K562 (cell line): ENCODE measurements around the gene DNAAF3. TPM values are rescaled to one million over a fixed set of nuclear protein-coding genes. Genes with fewer than 3 reads are reported as not detected.

Source experiments
- BACH1 ChIP-seq: fragments of 200-800 bp; sonication (Bioruptor generic); IDR thresholded peaks from 2 replicates; pipeline ENCODE4 v1.6.1; 2016; ENCODE audit warnings: missing genetic modification characterization, missing compliant biosample characterization
- CBX1 ChIP-seq: sonication (generic); IDR thresholded peaks from 2 replicates; pipeline ENCODE4 v1.6.1; 2016; ENCODE audit warnings: antibody characterized with exemption, low read depth, mild to moderate bottlenecking
- CREBBP ChIP-seq: IDR thresholded peaks from one replicate; pipeline ENCODE4 v1.6.1; 2012; ENCODE audit warnings: low read depth, mild to moderate bottlenecking, control low read depth, inconsistent platforms, low read length
- ETV6 ChIP-seq, 3 experiments: fragments of 150-350 bp in 1 of 3; sonication (generic) in 1 of 3; formaldehyde crosslinking in 1 of 3; IDR thresholded peaks; 2 replicates each; pipeline versions ENCODE4 v1.6.1 to v1.8.0; 2014 to 2022; ENCODE audit warnings: borderline replicate concordance in 2 of 3, low read depth in 2 of 3, antibody characterized with exemption in 1 of 3, low read length in 1 of 3, mild to moderate bottlenecking in 1 of 3, missing genetic modification reagents in 1 of 3
- FOXP1 ChIP-seq: sonication (generic); formaldehyde crosslinking; IDR thresholded peaks from 2 replicates; pipeline ENCODE4 v1.8.0; 2022; ENCODE audit warnings: mild to moderate bottlenecking, missing genetic modification reagents
- MYBL2 ChIP-seq, 2 experiments: fragments of 450-650 bp in 1 of 2; sonication (generic) in 1 of 2; formaldehyde crosslinking in 1 of 2; IDR thresholded peaks; 2 replicates each; pipeline versions ENCODE4 v1.6.1 to v1.8.1; 2017 to 2022; ENCODE audit warnings: borderline replicate concordance in 1 of 2, inconsistent platforms in 1 of 2, low read depth in 1 of 2, mild to moderate bottlenecking in 1 of 2, missing genetic modification reagents in 1 of 2, moderate library complexity in 1 of 2
- PCBP1 ChIP-seq: fragments of 200-400 bp; formaldehyde crosslinking; IDR thresholded peaks from 2 replicates; pipeline ENCODE4 v1.6.1; 2018; ENCODE audit warnings: mild to moderate bottlenecking, low read depth, low read length; ENCODE audit not compliant: poor library complexity, severe bottlenecking
- POLR2AphosphoS5 ChIP-seq: IDR thresholded peaks from 2 replicates; pipeline ENCODE4 v1.6.1; 2011; ENCODE audit warnings: mild to moderate bottlenecking, low read depth, low read length, moderate library complexity; ENCODE audit not compliant: control insufficient read depth, insufficient read depth
- TOE1 ChIP-seq, 2 experiments: fragments of 450-650 bp in 1 of 2; sonication (generic) in 1 of 2; formaldehyde crosslinking in 1 of 2; IDR thresholded peaks; 2 replicates each; pipeline versions ENCODE4 v1.7.1 to v1.8.0; 2016 to 2022; ENCODE audit warnings: borderline replicate concordance in 2 of 2, mild to moderate bottlenecking in 2 of 2, antibody characterized with exemption in 1 of 2, inconsistent platforms in 1 of 2, low read depth in 1 of 2, missing genetic modification reagents in 1 of 2, moderate library complexity in 1 of 2
- YY1 ChIP-seq, 3 experiments: IDR thresholded peaks; 2 replicates each; pipeline ENCODE4 v1.6.1; 2011; ENCODE audit warnings: low read length in 2 of 3, mild to moderate bottlenecking in 2 of 3, moderate library complexity in 2 of 3, borderline replicate concordance in 1 of 3, control low read depth in 1 of 3, low read depth in 1 of 3; ENCODE audit not compliant: insufficient read depth in 3 of 3, insufficient replicate concordance in 2 of 3, control insufficient read depth in 1 of 3, insufficient read length in 1 of 3; ENCODE audit errors: extremely low read depth in 1 of 3
- ZBTB17 ChIP-seq: fragments of 450-650 bp; formaldehyde crosslinking; IDR thresholded peaks from 2 replicates; pipeline ENCODE4 v1.4.0; 2020; ENCODE audit warnings: mild to moderate bottlenecking
- ZNF586 ChIP-seq: fragments of 450-650 bp; formaldehyde crosslinking; conservative IDR thresholded peaks from 2 replicates; pipeline ENCODE4 v1.4.0; 2020; ENCODE audit warnings: mild to moderate bottlenecking, moderate library complexity
- ZNF717 ChIP-seq: fragments of 250-450 bp; sonication (Bioruptor Pico); IDR thresholded peaks from 2 replicates; pipeline ENCODE4 v1.5.0; 2021
- polyA plus RNA-seq, 8 experiments: library from polyadenylated mRNA; depleted of rRNA in 4 of 8; stranded (reverse) in 5 of 8; unstranded in 3 of 8; fragments of >200 nt; fragmentation: Nextera tagmentation in 2 of 8; fragmentation: Illumina TruSeq in 1 of 8; extraction: Ambion mirVana in 2 of 8; extraction: Trizol in 1 of 8; gene quantifications; 2 replicates each; pipeline versions ENCODE4 v1.2.1 to v1.2.3, GENCODE V29; 2011 to 2014; ENCODE audit warnings: inconsistent platforms in 1 of 8, missing spikeins in 1 of 8
- total RNA-seq, 7 experiments: library from RNA; depleted of rRNA in 6 of 7; stranded (reverse); fragments of >200 nt in 6 of 7; fragmentation: Illumina TruSeq in 2 of 7; extraction: Trizol in 2 of 7; gene quantifications; 2 replicates each; pipeline versions ENCODE4 v1.2.1 to v1.2.3, GENCODE V29; 2011 to 2021; ENCODE audit warnings: low replicate concordance in 1 of 7
- TF ChIP-seq, protein P1 (sequence below): fragments of 250-450 bp; sonication (Bioruptor Pico); IDR thresholded peaks from 2 replicates; pipeline ENCODE4 v1.4.0; 2020; ENCODE audit warnings: mild to moderate bottlenecking
- TF ChIP-seq, protein P2 (sequence below): sonication (generic); formaldehyde crosslinking; IDR thresholded peaks from 2 replicates; pipeline ENCODE4 v1.8.1; 2023; ENCODE audit warnings: mild to moderate bottlenecking, missing genetic modification reagents
- TF ChIP-seq, protein P3 (sequence below): sonication (generic); formaldehyde crosslinking; IDR thresholded peaks from 2 replicates; pipeline ENCODE4 v1.4.0; 2020; ENCODE audit warnings: mild to moderate bottlenecking, missing genetic modification reagents
- TF ChIP-seq, protein P4 (sequence below): fragments of 250-450 bp; sonication (Bioruptor Pico); IDR thresholded peaks from 2 replicates; pipeline ENCODE4 v1.5.0; 2021

Gene DNAAF3
- total and polyA plus RNA-seq, 9 of the 15 experiments (the other 6 are each of a cell fraction or from before 2014, with no cell fraction given), result 21.6 to 61.5 (median 43.0) TPM

DNA sequence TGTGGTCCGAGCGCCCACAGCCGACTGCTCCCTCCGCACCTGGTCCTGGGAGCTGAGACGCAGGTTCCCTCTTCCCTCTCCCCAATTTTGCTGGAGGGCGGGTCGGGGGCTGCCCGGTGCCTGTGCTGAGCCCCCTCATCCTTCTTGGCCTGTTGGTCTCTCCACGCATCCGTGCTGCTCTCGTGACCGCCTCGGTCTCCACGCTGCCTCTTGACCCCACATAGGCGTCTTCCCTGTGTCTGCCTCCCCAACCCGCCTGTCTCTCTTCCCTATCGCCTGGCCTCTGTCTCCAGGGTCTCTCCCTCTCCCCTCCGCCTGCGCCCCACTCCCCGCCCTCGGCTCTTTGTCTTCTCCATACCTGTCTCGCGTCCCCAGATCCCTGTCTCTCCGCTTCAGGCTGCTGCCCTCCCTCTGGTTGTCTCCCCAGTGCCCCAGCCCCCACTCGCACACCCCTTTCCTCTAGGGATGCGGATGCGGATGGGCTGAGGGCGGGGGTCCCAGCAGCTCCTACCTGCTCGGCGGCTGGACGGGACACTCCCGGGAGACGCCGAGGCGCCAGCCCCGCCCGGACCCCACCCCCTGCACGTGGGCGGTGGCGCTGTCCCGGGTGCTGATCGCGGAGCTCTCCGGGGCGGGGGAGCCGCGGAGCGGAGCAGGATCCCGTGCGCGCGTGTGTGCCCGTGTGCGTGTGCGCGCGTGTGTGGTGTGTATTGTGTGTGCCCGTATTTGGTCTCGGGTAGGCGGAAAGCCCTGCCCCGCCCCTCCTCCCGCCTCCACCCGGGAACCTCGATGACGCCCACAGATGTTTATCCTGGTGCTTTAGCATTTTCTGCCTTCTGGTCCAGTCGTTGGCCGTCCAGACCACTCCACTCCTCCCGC is 13.4 kb upstream of the DNAAF3 start, which contains the start of gene SYT5 (continued):
- TF ChIP-seq, protein P1, sequence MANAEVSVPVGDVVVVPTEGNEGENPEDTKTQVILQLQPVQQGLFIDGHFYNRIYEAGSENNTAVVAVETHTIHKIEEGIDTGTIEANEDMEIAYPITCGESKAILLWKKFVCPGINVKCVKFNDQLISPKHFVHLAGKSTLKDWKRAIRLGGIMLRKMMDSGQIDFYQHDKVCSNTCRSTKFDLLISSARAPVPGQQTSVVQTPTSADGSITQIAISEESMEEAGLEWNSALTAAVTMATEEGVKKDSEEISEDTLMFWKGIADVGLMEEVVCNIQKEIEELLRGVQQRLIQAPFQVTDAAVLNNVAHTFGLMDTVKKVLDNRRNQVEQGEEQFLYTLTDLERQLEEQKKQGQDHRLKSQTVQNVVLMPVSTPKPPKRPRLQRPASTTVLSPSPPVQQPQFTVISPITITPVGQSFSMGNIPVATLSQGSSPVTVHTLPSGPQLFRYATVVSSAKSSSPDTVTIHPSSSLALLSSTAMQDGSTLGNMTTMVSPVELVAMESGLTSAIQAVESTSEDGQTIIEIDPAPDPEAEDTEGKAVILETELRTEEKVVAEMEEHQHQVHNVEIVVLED (CRISPR knock-in tag), result no peak
- TF ChIP-seq, protein P2, sequence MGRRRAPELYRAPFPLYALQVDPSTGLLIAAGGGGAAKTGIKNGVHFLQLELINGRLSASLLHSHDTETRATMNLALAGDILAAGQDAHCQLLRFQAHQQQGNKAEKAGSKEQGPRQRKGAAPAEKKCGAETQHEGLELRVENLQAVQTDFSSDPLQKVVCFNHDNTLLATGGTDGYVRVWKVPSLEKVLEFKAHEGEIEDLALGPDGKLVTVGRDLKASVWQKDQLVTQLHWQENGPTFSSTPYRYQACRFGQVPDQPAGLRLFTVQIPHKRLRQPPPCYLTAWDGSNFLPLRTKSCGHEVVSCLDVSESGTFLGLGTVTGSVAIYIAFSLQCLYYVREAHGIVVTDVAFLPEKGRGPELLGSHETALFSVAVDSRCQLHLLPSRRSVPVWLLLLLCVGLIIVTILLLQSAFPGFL, result no peak
- TF ChIP-seq, protein P3, sequence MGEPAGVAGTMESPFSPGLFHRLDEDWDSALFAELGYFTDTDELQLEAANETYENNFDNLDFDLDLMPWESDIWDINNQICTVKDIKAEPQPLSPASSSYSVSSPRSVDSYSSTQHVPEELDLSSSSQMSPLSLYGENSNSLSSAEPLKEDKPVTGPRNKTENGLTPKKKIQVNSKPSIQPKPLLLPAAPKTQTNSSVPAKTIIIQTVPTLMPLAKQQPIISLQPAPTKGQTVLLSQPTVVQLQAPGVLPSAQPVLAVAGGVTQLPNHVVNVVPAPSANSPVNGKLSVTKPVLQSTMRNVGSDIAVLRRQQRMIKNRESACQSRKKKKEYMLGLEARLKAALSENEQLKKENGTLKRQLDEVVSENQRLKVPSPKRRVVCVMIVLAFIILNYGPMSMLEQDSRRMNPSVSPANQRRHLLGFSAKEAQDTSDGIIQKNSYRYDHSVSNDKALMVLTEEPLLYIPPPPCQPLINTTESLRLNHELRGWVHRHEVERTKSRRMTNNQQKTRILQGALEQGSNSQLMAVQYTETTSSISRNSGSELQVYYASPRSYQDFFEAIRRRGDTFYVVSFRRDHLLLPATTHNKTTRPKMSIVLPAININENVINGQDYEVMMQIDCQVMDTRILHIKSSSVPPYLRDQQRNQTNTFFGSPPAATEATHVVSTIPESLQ (CRISPR knock-in tag), result peak; percentile 95
- TF ChIP-seq ZNF586 (CRISPR knock-in tag), result no peak
- peak; percentile 36 for TF ChIP-seq PCBP1
- 0 out of 2 replicates have a peak, but pooled peaks have one; percentile 50 for TF ChIP-seq ZBTB17
- 0 out of 2 replicates have a peak, but pooled peaks have one; percentile 40 for TF ChIP-seq TOE1 (IDR thresholded peaks at IDR 0.05; ENCODE audit: borderline replicate concordance)
- peak; percentile 92 for TF ChIP-seq TOE1 (CRISPR knock-in tag; IDR thresholded peaks at IDR 0.05; ENCODE audit: borderline replicate concordance, low read depth)
- TF ChIP-seq MYBL2 (IDR thresholded peaks at IDR 0.05; ENCODE audit: low read depth), result no peak
- no peak for TF ChIP-seq MYBL2 (CRISPR knock-in tag; IDR thresholded peaks at IDR 0.05; ENCODE audit: borderline replicate concordance)
- TF ChIP-seq CREBBP, result no peak
- TF ChIP-seq FOXP1 (CRISPR knock-in tag), result peak; percentile 61; the same call in 1 of the 2 replicates
- TF ChIP-seq, protein P4, sequence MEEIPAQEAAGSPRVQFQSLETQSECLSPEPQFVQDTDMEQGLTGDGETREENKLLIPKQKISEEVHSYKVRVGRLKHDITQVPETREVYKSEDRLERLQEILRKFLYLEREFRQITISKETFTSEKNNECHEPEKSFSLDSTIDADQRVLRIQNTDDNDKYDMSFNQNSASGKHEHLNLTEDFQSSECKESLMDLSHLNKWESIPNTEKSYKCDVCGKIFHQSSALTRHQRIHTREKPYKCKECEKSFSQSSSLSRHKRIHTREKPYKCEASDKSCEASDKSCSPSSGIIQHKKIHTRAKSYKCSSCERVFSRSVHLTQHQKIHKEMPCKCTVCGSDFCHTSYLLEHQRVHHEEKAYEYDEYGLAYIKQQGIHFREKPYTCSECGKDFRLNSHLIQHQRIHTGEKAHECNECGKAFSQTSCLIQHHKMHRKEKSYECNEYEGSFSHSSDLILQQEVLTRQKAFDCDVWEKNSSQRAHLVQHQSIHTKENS (CRISPR knock-in tag), result no peak
- TF ChIP-seq ZNF717 (CRISPR knock-in tag), result no peak
- TF ChIP-seq CBX1, result no peak
- TF ChIP-seq ETV6 (IDR thresholded peaks at IDR 0.05; ENCODE audit: borderline replicate concordance in 1 of 2, low read depth in 2 of 2, low read length in 1 of 2), result no peak
- peak; percentile 90; the same call in 1 of the 2 replicates for TF ChIP-seq ETV6 (CRISPR knock-in tag; IDR thresholded peaks at IDR 0.05; ENCODE audit: borderline replicate concordance)
- no peak for TF ChIP-seq YY1 (IDR thresholded peaks at IDR 0.05; ENCODE audit: borderline replicate concordance in 1 of 3, control insufficient read depth in 1 of 3, extremely low read depth in 1 of 3, insufficient read depth in 3 of 3, insufficient read length in 1 of 3, insufficient replicate concordance in 2 of 3, low read depth in 1 of 3, low read length in 2 of 3)
- TF ChIP-seq BACH1, result no peak
- TF ChIP-seq POLR2AphosphoS5, result no peak
